HG02884 (cell line): ENCODE results near the gene GPX6.
"Not testable (repeated sequence)": the region's sequence is repeated elsewhere in the genome, so short reads cannot be mapped to it uniquely, and the experiment has no call there.

Source experiments
- ATAC-seq: cut with Tn5 transposase; IDR thresholded peaks from one replicate; pipeline ENCODE4 v1.9.1; 2021; ENCODE audit warnings: mild to moderate bottlenecking, moderate library complexity; ENCODE audit not compliant: unreplicated experiment

The GPX6 gene

GRCh38 chr6:28525496-28526039, 10.0 kb upstream of the GPX6 start, which contains the start of gene GPX5:
TSS of gene GPX5 (plus strand) at chr6:28525881. CDS start at chr6:28526014, 133 bp downstream.
- no peak for ATAC-seq

- no peak for ATAC-seq
Observed at GRCh38 chr6:28523241-28523622, 7.6 kb upstream of the GPX6 start.

DNA sequence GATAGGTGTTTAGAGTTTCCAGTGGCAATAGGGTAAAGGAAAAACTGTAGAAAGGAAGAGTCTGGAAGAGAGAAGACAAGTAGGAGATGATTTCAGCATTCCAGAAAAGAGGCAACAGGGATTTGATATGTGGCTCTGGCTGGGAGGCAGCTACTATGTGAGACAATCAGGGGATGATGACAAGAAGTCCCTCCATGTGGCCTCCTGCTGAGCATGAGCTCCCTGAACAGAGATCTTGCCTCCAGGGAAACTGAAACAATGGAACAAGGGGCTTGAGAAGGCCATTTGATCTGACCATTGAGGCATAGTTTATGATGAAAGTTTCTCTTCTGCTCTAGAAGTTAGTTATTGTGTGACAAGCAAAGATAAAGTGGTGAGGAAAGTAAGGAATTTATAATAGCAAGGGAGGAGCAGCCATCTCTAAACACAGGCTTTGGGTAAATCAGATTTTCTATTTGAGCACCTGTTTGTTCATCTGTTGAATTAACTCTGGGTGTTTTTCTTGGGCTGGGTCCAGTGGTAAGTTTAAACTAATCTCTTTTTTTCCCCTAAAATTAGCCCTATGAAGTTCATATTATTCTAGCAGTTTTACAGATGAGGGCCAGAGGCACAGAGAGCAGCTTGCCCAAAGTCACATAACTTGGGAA, 7.1 kb upstream of the GPX6 start:
- ATAC-seq = no peak

DNA sequence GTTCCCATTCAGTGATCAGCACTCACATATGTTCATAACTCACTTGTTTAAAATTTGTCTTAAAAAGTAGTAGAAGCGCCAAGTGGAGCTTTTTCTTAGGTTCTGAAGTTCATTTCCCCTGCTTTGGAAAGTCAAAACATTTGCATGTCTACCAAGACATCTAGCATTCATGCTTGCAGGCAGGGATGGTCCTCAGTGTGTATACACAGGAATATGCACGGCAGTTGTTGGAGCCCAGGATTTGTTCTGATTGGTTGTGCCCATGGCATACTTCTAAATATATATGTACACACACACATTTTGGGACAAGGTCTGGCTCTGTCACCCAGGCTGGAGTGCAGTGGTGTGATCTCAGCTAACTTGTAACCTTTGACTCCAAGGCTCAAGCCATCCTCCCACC, 2.4 kb upstream of the GPX6 start:
- no peak for ATAC-seq

GRCh38 chr6:28512387-28512786, 3.2 kb downstream of the GPX6 start:
- not testable (repeated sequence) for ATAC-seq

- ATAC-seq = no peak
Observed at GRCh38 chr6:28511628-28512300, 3.8 kb downstream of the GPX6 start.

- ATAC-seq = no peak
Observed at GRCh38 chr6:28506807-28507475, 8.7 kb downstream of the GPX6 start.

DNA sequence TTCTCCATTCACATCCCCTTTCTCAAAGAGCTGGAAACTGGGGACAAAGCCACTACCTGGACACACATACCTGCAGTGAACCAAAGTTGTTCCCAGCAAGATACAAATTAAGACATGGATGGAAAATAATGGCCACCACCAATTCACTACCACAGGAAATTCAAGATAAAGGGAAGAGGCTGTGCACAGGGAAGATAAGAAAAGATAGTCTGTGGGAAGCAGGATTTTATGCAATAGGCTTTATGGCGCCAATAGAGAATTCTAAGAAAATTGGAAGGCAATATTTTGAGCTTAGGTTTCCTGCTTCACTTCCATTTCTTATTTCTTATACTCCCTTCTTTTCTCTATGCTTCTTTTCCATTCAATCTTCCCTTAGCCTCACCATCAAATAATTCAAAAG, 9.9 kb downstream of the GPX6 start:
- ATAC-seq = no peak

- ATAC-seq = not testable (repeated sequence)
Observed at GRCh38 chr6:28502709-28503305, 12.8 kb downstream of the GPX6 start.

DNA sequence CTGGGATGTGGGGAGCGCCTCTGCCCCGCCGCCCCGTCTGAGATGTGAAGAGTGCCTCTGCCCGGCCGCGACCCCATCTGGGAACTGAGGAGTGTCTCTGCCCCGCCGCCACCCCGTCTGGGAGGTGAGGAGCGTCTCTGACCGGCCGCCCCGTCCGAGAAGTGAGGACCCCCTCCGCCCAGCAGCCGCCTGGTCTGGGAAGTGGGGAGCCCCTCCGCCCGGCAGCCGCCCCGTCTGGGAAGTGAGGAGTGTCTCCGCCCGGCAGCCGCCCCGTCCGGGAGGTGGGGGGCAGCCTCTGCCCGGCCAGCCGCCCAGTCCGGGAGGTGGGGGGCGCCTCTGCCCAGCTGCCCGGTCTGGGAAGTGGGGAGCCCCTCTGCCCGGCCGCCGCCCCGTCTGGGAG, 13.5 kb downstream of the GPX6 start:
- ATAC-seq = not testable (repeated sequence)

DNA sequence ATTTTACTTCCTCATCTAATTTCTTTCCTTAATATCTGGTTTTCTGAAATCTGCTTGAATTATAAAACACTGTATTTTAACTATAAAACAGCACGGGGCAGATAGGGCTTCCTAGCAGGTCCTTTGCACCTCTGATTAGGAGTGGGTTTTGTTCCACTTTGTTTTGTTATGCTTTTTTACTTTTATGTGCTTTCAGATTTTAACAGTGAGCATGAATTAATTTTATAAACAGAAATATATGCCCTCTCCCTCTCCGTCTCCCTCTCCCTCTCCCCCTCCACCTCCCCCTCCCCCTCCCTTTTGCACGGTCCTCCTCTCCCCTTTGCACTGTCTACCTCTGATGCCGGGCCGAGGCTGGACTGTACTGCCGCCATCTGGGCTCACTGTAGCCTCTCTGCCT, 14.3 kb downstream of the GPX6 start:
- no peak for ATAC-seq

GRCh38 chr6:28497893-28498292, 17.7 kb downstream of the GPX6 start:
- no peak for ATAC-seq

- no peak for ATAC-seq
Observed at GRCh38 chr6:28497306-28497705, 18.3 kb downstream of the GPX6 start.

- no peak for ATAC-seq
Observed at GRCh38 chr6:28496099-28496779, 19.4 kb downstream of the GPX6 start.

GRCh38 chr6:28491984-28492317, 23.6 kb downstream of the GPX6 start:
- ATAC-seq = no peak

- peak; percentile 24 for ATAC-seq
Observed at GRCh38 chr6:28490205-28490890, 25.2 kb downstream of the GPX6 start.

DNA sequence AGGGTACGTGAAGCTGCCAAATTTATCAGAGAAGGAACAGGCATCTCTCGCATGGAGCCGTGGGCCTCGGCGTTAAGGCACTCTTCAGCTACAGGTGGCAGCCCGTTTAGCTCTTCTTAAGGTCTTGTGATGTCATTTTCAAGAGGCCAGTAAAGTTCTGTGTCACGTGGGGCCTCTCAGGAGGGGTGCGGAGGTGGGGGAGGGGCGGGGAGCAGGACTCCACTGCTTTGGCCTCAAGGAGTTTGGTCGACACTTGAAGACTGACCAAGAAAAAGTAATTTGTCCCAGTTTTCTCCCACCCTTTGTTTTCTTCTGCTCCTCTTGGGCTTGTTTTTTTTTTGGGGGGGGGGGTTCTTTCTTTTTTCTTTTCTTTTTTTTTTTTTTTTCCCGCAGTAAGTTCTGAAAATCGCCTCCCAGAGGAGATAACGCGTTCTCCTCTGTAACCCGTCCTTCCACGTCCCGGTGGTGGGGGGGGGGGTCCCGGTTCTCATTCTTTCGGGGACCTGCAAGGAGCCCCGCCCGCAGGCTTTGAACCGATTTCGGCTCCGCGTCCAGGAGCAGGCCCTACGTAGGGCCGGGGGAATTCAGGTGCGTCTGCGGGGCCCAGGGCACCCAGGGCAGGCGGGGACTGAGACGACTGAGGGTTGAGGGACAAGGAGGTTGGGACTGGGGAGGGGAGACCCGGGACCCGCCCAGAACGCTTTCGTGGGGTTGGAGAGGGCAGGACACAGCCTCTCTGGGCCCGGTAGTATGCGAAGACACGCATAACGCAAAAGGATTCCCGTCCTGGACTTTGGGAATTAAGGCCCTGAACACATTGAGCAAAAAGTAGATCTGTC, 26.0 kb downstream of the GPX6 start:
- ATAC-seq = peak; percentile 61

GRCh38 chr6:28488916-28489365, 26.7 kb downstream of the GPX6 start:
- no peak for ATAC-seq

DNA sequence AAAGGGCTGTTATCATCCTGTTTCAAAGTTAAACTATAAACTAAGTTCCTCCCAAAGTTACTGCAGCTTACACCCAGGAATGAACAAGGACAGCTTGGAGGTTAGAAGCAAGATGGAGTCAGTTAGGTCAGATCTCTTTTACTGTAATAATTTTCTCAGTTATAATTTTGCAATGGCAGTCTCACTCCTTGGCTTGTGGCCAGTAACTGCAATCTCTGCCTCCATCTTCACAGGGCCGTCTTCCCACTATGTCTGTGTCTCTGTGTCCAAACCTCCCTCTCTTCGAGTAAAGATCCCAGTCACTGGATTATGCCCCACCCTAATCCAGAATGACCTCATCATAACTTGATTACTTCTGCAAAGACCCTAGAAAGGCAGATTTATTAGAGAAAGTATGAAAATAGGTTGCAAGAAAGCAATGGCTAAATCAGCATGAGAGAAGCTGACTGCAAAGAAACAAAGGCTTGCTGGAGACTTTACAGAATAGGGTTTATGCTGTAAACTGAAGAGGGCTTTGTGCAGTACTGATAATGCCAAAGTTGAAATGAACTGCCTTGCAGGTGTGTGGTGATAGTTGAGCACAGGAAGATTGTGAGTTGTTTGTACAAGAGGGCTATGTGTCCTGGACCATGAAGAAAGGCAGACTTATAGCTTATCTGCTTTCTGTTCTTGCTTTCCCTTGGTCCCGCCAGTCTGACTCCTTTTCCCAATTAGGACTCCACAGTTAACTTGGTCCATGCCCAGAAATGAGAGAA, 28.4 kb downstream of the GPX6 start:
- ATAC-seq = no peak
